ENCODE measurements around the gene DNM1.
A peak's percentile ranks its signal among the peaks of the same experiment; 100 is the strongest.

The DNM1 gene

DNA sequence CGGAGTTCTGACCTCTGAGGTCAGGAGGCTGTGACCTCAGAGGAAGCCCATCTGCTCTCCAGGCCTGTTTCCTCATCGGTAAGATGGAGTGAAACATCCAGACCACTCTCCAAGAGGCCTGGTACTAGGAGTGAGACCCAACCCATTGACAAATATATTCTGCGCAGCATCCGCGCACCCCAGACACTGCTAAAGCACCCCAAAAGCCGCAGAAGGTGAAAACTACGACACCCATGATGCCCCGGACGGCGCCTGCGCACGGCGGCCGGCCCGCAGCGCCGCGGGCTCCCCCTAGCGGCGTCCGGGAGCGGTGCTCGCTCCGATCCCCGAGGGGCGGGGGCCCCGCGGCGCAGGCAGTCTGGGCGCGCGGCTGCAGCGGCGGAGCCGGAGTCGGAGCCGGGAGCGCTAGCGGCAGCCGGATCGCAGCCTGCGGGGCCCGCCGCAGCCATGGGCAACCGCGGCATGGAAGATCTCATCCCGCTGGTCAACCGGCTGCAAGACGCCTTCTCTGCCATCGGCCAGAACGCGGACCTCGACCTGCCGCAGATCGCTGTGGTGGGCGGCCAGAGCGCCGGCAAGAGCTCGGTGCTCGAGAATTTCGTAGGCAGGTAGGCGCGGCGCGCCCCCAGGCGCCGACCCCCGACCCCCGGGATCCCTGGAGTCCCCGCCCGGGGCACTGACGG lies at the start of gene DNM1:
DNM1 (plus strand) TSS at position 356 of the 683 bp plus-strand sequence; CDS start at position 448, 92 bp downstream.
- peak; percentile 33 for DNase-seq

DNA sequence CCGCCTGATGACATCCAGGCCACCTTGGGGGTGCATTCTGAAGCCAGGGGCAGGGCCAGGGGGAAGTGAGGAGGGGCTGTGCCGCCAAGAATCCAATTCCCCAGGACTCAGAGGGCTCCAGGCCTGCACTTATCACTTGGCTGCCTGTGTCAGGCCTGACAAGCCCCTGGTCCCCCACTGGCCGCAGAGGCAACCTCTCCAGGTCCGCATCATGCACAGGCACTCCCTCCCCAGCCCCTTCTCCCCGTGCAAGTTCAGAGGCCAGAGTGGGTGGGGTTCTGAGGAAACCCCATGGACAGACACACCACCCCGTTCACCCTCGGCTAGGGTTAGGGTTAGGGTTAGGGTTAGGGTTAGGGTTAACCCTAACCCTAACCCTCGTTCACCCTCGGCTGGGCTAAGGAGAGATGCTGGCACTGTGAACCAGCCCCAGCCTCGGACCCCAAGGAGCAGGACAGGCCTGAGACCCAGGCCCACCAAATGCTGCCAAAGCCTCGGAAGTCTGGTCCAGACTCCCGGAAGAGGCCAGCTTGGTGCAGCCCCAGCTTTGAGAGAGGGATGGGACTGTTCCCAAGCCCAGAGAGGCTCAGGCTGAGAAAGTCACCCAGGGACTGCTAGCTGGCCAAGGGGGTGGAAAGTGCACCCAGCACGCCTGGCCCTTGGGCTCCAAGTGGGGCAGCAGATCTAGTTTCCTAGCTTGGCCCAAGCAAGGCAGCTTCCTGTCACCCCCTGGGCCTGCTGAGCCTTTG lies 49.1 kb upstream of the DNM1 start:
- no peak for DNase-seq

DNA sequence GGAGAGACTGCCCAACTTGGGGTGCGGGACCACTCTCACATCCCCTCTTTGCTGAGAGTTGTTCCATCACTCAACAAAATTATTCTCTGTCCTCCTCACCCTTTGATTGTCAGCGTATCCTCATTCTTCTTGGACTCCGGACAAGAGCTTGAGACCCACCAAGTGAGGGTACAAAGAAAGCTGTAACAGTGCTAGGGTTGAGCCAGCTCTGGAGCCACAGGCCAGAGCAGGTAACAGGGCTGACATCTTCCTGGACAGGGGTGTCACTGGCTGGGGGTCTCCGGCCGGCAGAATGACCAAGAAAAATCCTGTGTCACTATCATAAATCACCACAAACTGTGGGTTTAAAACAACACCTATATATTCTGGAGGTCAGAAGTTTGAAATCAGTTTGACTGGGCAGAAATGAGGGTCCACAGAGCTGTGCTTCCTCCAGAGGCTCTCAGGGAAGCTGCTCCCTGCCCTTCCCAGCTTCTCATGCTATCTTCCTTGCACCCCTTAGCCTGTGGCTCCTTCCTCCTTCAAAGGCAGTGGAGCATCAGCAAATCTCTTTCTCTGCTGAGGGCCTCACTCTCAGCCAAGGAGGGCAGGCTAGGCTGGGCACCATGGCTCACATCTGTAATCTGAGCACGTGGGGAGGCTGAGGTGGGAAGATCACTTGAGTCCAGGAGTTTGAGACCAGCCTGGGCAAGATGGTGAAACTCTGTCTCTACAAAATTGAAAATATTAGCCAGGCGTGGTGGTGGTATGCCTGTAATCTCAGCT lies 47.3 kb upstream of the DNM1 start:
- DNase-seq: no peak

DNA sequence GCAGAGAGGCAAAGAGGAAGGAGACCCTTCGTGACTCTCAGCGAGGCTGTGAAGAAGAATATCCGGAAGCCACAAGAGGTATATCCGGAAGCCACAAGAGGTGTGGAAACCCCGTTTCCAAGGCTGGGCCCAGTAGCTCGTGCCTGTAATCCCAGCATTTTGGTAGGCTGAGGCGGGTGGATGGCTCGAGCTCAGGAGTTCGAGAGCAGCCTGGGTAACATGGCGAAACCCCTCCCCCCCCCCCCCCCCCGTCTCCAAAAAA lies 43.7 kb upstream of the DNM1 start:
- no peak for DNase-seq

DNA sequence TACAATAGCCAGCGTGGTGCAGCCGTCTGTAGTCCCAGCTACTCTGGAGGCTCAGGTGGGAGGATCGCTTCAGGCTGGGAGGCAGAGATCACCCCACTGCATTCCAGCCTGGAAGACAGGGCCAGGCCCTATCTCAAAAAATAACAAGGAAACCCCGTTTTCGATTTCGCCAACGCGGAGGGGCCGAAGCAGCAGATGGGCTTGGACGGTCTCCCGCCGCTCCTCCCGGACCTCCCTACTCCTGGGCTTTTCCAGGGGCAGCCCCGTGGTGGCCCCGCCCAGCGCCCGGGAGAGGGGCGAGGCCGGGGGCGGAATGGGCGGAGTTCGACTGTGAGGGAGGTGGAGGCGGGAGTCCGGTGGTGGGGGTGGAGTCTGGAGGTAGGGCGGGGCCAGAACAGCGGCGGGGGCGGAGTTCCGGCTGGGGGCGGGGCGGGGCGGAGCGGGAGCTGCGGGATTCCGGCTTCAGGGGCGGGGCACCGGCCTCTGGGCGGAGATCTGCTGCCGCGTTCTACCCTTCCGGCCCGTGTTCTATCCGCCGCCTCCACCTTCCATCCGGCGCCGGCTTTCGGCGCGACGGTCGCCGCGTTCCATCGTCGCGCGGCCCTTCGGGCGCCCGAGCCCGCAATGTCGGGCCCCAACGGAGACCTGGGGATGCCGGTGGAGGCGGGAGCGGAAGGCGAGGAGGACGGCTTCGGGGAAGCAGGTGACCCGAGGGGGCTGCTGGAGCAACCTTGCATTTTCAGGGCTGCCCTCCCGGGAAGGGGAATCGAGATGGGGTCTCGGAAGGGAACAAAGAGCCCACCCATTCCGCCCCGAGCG lies 43.2 kb upstream of the DNM1 start, which contains the start of gene BBLN:
BBLN (plus strand) TSS at position 482 of the 819 bp plus-strand sequence; CDS start at position 625, 143 bp downstream.
- DNase-seq: peak; percentile 92

DNA sequence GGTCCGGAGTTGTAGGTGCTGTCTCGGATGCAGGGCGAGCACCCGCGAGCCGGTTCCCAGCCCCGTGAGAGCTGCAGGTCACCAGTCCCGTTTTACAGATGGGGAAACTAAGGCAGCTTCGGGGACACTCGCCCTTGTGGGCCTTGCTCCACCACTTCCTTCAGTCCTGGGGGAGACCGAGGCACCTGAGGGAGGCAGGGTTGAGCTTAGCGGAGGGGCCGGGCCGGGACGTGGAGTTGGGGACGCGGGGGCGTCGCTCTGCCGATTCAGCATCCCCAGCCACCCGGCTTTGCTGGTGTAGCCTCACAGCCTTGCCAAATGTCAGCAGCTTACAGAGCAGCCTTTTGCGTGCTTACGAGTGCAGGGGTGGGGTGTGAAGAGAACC lies 42.6 kb upstream of the DNM1 start:
- DNase-seq: no peak

DNA sequence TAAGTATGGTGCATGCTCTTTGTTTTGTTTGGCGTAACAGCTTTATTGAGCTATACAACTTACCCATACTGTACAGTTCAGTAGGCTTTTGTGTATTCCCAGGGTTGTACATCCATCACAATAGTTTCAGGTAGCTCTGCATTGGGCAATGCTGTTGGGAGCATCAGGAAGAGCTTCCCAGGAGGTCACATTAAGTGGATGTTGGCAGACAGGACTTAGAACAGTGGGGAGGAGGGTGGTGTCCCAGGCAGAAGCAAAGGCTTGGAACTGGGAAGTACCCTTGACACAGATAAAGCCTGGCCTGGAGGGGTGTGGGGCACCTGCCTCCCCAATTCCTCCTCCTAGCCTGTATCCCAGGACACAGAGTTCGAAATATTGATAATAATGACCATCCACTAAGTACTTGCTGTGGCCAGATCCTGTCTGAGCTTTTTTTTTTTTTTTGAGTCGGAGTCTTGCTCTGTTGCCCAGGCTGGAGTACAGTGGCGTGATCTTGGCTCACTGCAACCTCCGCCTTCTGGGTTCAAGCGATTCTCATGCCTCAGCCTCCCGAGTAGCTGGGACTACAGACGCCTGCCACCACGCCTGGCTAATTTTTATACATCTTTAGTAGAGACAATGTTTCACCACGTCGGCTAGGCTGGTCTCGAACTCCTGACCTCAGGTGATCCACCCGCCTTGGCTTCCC lies 41.8 kb upstream of the DNM1 start:
- no peak for DNase-seq

DNA sequence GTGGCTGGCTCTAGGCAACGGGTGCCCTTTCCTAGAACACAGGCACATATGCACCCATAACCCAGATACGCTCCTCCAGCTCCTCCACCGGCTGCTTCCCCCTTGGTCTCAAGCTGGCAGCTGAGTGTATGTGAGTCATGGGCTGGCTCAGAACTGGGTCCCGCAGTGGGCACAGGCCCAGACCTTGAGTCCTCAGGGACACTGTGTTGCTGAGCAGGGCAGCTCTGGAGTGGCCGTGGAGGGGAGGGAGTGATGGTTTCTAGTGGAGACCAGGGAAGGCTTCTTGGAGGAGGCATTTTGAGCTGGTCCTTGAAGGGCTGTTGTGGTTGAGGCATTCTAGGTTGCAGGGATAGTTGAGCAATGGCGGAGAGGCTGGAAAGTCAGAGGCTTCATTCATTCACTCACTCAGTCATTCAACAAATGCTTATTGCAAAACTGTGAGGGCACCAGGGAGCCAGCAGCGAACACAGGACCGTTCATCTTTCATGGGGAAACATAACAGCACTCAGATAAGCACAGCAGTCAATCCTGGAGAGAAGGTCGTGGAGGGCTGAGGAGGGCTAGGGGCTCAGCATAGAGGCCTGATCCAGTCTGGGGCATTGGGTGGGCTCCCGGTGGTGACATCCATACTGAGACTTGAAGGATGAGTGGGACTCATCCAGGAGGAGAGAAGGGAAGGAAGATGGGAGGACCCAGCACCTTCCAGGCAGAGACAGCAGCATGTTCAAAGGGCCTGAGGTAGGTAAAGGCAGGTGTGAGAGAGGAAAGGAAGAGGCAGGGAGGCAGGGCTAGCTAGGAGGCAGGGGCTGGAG lies 40.8 kb upstream of the DNM1 start:
- no peak for DNase-seq

DNA sequence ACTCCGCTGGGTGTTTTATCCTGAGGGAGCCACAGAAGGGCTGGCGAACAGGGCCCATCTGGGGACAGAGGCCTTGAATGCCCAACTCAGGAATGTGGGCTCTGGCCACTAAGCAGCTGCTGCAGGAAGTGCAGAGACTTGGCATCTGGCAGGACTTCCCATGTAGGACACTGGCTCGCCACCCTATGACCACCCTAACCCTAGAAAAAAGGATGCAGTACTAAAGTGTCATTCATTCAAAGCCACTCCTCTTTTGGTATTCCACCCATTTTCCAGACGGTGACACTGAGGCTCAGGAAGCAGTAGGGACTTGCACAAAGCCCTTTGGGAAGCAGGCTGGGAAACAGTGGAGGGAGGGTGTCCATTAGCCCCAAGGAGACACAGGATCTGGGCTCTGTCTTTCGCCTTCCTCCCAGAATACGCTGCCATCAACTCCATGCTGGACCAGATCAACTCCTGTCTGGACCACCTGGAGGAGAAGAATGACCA lies 40.1 kb upstream of the DNM1 start:
- DNase-seq: no peak

DNA sequence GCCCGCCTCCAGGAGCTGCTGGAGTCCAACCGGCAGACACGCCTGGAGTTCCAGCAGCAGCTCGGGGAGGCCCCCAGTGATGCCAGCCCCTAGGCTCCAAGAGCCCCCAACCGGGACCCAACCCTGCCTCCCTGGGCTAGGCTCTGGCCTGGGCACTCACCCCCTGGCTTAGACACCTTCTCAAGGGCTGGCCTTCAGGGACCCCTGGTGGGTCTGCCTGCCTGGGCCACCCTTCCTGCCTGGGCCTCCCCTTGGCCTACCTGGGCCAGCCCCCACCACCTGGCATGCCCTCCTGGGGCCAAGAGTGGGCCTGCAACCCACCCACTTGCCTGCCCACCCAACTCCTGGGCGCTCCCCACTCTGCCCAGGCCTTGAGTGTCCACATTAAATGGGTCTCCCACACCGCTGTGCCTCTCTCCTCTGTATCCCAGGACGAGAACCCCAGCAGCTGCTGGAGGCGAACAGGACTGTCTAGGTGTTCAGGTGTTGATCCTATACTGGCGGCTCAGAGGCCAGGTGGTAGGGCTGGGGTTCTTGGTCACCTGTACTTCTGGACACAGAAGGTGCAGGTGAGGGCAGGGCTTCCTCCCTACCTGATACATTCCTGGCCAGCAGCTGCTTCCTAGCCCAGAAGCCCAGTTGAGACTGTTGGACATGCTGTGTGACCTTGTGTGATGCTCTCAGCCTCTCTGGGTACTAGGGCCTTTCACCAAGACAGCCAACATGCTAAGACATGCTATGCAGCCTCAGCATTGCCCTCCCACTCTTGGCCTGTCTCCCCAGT lies 39.5 kb upstream of the DNM1 start:
- no peak for DNase-seq

DNA sequence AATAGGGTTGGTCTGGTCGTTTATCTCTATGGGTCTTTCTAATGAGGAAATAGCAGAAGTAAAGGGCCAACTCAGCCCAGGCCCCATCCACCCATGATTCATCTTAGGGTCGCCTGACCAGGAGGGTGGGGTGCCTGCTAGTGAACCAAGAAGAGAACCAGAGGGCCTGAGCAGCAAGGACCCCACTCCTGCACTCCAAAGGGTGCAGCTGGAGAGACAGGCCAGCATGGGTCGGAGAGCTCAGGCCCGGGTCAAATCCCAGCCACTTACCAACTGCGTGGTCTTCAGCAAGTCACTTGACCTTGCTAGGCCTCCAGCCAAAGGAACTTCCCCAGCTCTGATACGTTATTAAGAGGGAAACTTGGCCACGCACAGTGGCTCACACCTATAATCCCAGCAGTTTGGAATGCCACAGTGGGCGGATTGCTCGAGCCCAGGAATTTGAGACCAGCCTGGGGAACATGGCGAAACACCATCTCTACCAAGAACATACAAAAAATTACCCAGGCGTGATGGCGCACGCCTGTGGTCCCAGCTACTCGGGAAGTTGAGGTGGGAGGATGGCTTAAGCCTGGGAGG lies 38.8 kb upstream of the DNM1 start:
- DNase-seq: no peak

DNA sequence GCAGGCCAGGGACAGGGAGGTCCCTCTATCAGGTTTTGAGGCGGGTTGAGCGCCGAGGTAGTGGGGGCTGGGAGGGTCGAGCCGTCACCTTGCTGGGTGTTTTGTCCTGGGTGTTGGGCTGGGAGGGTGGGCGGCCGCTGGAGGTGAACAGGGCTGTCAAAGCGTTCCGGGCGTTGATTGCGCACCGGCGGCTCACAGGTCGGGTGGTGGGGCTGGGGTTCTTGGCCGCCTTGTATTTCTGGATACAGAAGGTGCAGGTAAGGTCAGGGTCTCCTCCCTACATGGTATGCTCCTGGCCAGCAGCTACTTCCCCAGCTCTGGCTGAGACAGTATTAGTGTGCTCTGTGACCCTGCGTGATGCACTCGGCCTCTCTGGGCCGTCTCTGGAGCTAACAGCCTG lies 37.0 kb upstream of the DNM1 start:
- DNase-seq: no peak

DNA sequence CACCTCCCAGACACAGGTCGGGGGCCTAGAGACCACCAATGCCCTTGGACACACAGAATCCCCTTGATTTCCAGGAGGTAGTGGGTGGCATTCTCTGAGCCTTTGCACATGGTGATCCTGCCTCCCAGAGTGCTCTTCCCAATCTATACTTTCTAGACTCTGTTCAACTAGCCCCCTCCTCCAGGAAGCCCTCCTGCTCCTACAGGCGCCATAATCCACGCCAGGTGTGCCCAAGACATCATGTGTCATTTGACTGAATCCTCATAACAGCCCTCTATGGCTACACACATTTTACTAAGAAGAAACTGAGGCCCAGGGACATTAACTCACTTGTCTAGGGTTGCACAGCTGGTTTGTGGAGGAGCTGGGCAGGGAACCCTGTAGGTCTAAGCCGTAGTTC lies 36.0 kb upstream of the DNM1 start:
- no peak for DNase-seq

DNA sequence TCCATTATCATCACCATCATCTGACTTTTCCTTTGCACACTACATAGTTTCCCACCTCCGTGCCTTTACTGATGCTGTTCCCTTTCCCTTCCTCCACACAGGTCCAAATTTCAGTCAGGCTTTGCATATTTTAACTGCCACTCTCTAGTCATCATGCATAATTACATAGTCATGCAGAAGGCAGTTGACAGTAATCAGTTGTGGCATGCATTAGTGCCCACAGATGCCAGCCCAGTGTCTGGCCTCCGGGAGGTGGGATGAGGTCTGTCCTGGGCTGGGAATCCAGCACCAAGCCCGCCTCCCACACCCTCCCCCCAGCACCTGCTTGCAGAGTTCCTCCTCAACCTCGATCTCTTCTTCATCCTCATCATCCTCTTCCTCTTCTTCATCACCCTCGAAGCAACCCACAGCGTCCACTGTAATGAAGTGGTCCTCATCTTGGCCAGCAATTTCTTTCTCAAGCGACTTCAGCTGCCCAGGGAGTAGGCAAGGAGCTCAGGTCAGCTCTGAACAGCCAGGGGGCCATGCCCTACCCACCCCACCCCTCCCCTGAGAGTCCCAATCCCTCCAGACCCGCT lies 34.4 kb upstream of the DNM1 start:
- no peak for DNase-seq

DNA sequence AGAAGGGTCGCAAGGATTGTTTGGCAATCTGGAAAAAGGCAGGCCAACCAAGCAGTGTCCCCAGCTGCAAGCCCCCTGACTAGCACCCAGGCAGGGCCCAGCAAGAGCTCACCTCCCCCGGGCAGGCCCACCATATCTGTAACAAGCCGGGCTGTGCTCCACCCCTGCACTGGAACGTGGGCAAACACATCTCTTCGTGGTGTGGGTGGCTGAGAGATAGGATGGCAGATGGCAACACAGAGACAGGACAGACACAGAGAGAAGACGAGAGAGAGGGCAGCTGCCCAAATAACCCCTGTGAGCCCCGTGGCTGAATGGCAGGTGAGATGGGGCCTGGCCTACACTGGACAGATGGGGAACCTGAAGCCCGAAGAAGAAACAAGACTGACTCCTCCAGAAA lies 33.7 kb upstream of the DNM1 start:
- no peak for DNase-seq

DNA sequence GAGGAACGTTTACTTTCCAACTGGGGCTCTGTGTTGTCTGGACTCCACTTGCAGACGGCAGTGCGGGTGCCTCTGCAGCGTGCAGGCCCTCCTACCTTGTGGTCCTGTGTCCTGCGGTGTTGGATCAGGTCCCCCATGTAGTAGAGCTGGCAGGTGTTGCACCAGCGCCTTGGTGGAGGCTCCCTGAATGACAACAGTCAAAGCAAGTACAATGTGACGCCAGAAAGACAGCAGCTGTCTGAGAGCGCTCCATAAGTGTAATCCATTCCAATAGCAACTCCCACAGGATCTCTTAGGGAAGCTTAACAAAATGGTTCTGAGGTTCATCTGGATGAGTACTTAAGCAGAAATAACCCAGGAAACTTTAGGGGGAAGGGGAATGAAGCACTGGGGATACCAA lies 33.3 kb upstream of the DNM1 start:
- no peak for DNase-seq

DNA sequence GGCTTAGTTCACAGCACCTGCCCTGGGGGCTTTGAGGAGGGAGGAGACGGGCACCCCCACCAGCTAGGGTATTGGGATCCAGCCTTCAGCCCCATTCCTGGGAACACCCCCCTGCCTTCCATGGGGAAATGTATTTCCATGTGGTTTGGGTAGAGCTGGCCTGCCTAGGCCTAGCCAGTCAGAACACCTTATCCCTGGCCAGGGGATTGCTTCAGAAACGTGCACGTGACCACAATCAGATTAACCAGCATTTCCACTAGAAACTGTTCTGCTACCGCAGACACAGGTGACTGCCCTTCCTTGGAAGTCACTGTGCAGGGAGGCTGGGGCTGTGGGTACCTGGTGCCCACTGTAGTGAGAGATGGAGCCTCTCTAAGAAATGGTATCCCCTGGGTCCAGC lies 29.1 kb upstream of the DNM1 start:
- DNase-seq: no peak

DNA sequence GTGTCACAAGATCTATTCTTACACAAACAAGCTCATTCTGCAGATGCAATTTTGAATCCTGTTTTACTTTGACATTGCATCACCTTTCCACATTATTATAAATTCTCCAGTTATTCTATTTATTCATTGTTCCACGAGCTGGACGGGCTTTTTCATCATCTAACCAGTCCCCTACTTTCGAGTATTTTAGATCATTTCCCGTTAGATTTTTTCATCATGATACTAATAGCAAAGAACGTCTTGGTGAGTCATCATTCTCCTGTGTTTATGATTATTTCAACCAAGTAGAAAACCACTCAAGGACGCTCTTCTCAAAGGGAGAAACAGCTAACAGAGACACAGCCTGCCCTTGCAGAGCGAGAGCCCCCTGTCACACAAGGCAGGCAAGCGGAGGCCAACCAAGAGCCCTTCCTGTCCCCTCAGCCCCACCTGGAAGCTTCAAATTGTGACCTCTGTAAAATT lies 28.0 kb upstream of the DNM1 start:
- DNase-seq: no peak

DNA sequence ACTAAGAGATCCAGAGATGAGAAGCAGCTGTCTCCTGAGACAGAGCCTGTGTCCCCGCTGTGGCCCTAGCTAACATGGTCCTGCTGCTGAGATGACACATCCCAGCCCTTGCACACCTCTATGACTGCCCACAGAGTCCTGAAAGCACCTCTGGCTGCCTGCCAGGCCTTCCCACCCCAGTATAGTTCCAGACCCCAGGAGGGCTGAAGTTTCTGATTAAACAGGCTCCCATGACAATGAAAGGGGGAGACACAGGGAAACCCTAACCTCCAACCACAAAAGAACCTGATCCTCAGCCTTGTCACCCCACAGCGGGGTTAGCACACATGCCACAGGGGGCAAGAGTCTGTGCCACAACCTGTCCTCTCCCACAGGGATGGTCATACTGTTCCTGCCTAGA lies 27.5 kb upstream of the DNM1 start:
- no peak for DNase-seq

Data from NCI-H1092 (cell line).